GM23248 (cell line): ENCODE measurements around the gene NDUFS6. TPM values are rescaled to one million over a fixed set of nuclear protein-coding genes. Genes with fewer than 3 reads are reported as not detected.

Experiments used
- DNase-seq: peaks from one replicate; pipeline ENCODE4 v3.0.0-alpha.2; 2015
- H2AFZ ChIP-seq: fragments of 200-600 bp; sonication (generic); 2 replicates; pipeline ENCODE4 v1.6.1; 2016; ENCODE audit warnings: antibody characterized with exemption
- H3F3A ChIP-seq: fragments of 200-600 bp; sonication (generic); 2 replicates; pipeline ENCODE4 v1.6.1; 2016; ENCODE audit warnings: mild to moderate bottlenecking, antibody characterized with exemption, mixed run types; ENCODE audit not compliant: insufficient read depth
- H3K27ac ChIP-seq: fragments of 200-600 bp; sonication (generic); 2 replicates; pipeline ENCODE4 v1.5.1; 2016; ENCODE audit warnings: mild to moderate bottlenecking
- H3K27me3 ChIP-seq: fragments of 200-600 bp; sonication (generic); replicated peaks from 2 replicates; pipeline ENCODE4 v1.6.1; 2016; ENCODE audit warnings: mild to moderate bottlenecking; ENCODE audit not compliant: insufficient read depth
- H3K36me3 ChIP-seq: fragments of 200-600 bp; sonication (generic); 2 replicates; pipeline ENCODE4 v1.6.1; 2016; ENCODE audit warnings: low read depth, mild to moderate bottlenecking
- H3K4me1 ChIP-seq: fragments of 200-600 bp; sonication (generic); 2 replicates; pipeline ENCODE4 v1.6.1; 2016; ENCODE audit warnings: mild to moderate bottlenecking; ENCODE audit not compliant: insufficient read depth
- H3K4me2 ChIP-seq: fragments of 200-600 bp; sonication (generic); one replicate; pipeline ENCODE4 v1.6.1; 2016; ENCODE audit warnings: mild to moderate bottlenecking; ENCODE audit not compliant: unreplicated experiment
- H3K4me3 ChIP-seq: fragments of 200-600 bp; sonication (generic); 2 replicates; pipeline ENCODE4 v1.5.1; 2016; ENCODE audit warnings: mild to moderate bottlenecking
- H3K79me2 ChIP-seq: fragments of 200-600 bp; sonication (generic); 2 replicates; pipeline ENCODE4 v1.6.1; 2016; ENCODE audit warnings: mild to moderate bottlenecking; ENCODE audit not compliant: insufficient read depth
- H3K9ac ChIP-seq: fragments of 200-600 bp; sonication (generic); 2 replicates; pipeline ENCODE4 v1.6.1; 2016; ENCODE audit warnings: mild to moderate bottlenecking
- H3K9me2 ChIP-seq: fragments of 200-600 bp; sonication (generic); 2 replicates; pipeline ENCODE4 v1.6.1; 2016; ENCODE audit warnings: mixed run types, mild to moderate bottlenecking, moderate library complexity; ENCODE audit not compliant: insufficient read depth
- H3K9me3 ChIP-seq: fragments of 200-600 bp; sonication (generic); one replicate; pipeline ENCODE4 v1.6.1; 2017; ENCODE audit warnings: low read depth
- H4K20me1 ChIP-seq: fragments of 200-600 bp; sonication (generic); 2 replicates; pipeline ENCODE4 v1.6.0; 2016; ENCODE audit not compliant: insufficient read depth
- EZH2 ChIP-seq: fragments of 200-600 bp; sonication (generic); IDR thresholded peaks from 2 replicates; pipeline ENCODE4 v1.6.1; 2018; ENCODE audit warnings: antibody characterized with exemption, mild to moderate bottlenecking; ENCODE audit not compliant: insufficient read depth, poor library complexity, severe bottlenecking
- EZH2phosphoT487 ChIP-seq: fragments of 200-600 bp; sonication (generic); IDR thresholded peaks from 2 replicates; pipeline ENCODE4 v1.6.1; 2018; ENCODE audit warnings: antibody characterized with exemption, moderate library complexity, mild to moderate bottlenecking, low read depth; ENCODE audit not compliant: insufficient read depth
- WGBS, 2 experiments: methylation state at CpG; one replicate each; pipeline ENCODE4 v1.1.6; 2015 to 2017; ENCODE audit warnings: low lambda C conversion rate in 2 of 2, low coverage in 1 of 2; ENCODE audit errors: missing lambda C conversion rate in 2 of 2; 5-methylcytosine and 5-hydroxymethylcytosine counted together
- in situ Hi-C: fragments of 300-500 bp; cut with MboI; formaldehyde crosslinking; loops from 2 replicates; pipeline ENCODE4 v1.15.0; 2020
- polyA plus RNA-seq: library from polyadenylated mRNA; unstranded; fragments of >200 nt; fragmentation: Nextera tagmentation; extraction: Ambion mirVana; gene quantifications from 2 replicates; pipeline ENCODE4 v1.2.1, GENCODE V29; 2016
- total RNA-seq: library from RNA; depleted of rRNA; stranded (reverse); fragments of >200 nt; shearing (Covaris generic); gene quantifications from 2 replicates; pipeline ENCODE4 v1.2.3, GENCODE V29; 2014

NDUFS6 gene
- total and polyA plus RNA-seq, 2 experiments from 2014 or later = 39.6 to 106 TPM

- Histone ChIP-seq H3K27me3 (peaks cover 36% of the 10 kb centered on the region), H3F3A (no peaks in the 10 kb centered on the region), H4K20me1 (no peaks in the 10 kb centered on the region), H3K9ac (no peak overlapping the region), H3K79me2 (no peaks in the 10 kb centered on the region), H3K9me3 (no peaks in the 10 kb centered on the region), H3K4me1 (no peaks in the 10 kb centered on the region), H3K36me3 (no peaks in the 10 kb centered on the region), H3K4me3 (no peak overlapping the region), H3K4me2 (no peak overlapping the region), H2AFZ (no peak overlapping the region), H3K9me2 (no peaks in the 10 kb centered on the region), H3K27ac (no peak overlapping the region)
- in situ Hi-C loops = loop anchor here (10.0 to 25.0 kb wide), 3 partner anchors 260 to 1858 kb away; no protein-coding TSS in a partner anchor
- no peak for DNase-seq
- TF ChIP-seq EZH2 = no peak
- TF ChIP-seq EZH2phosphoT487 = no peak
- WGBS, 2 experiments = 67 to 68% methylated on average over 12 to 14 of the region's 14 CpGs
Observed at GRCh38 chr5:1754531-1755220, 46.5 kb upstream of the NDUFS6 start.

- 51 to 52% methylated on average over 14 of the region's 14 CpGs for WGBS, 2 experiments
- Histone ChIP-seq H3K36me3 (no peaks in the 10 kb centered on the region), H3K79me2 (no peaks in the 10 kb centered on the region), H3K27me3 (peaks cover 34% of the 10 kb centered on the region), H3F3A (no peaks in the 10 kb centered on the region), H3K9ac (no peak overlapping the region), H3K9me3 (no peaks in the 10 kb centered on the region), H3K27ac (no peak overlapping the region), H3K4me2 (no peak overlapping the region), H3K4me1 (no peaks in the 10 kb centered on the region), H2AFZ (no peak overlapping the region), H3K4me3 (no peak overlapping the region), H3K9me2 (no peaks in the 10 kb centered on the region), H4K20me1 (no peaks in the 10 kb centered on the region)
- in situ Hi-C loops = loop anchor here (10.0 to 25.0 kb wide), 3 partner anchors 259 to 1857 kb away; no protein-coding TSS in a partner anchor
- DNase-seq = no peak
- TF ChIP-seq EZH2phosphoT487 (no peak), EZH2 (no peak)
Observed at GRCh38 chr5:1755321-1755949, 45.8 kb upstream of the NDUFS6 start.

DNA sequence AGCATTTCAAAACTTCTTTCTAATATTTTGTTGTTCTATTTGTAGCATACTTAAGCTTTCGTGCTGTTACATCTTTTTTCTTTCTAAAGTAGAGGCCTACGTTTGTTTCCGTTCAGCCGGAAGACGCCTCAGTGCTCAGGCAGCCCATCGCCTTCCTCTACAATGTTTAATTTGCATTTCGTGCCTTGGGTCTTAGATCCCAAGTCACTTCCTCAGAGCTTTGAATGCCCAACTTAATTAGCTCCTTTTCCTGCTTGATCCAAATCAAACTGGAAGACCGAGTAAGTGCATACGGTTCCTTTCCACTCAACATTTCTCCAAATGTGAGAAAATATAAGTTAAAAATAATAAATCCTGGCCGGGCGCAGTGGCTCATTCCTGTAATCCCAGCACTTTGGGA is 44.7 kb upstream of the NDUFS6 start:
- no peak overlapping the region for H3K4me3 ChIP-seq
- TF ChIP-seq EZH2phosphoT487 = no peak
- TF ChIP-seq EZH2 = no peak
- H3K27ac ChIP-seq = no peak overlapping the region
- H3K9me3 ChIP-seq = no peaks in the 10 kb centered on the region
- H3K9ac ChIP-seq = no peak overlapping the region
- no peaks in the 10 kb centered on the region for H3K36me3 ChIP-seq
- no peak overlapping the region for H3K4me2 ChIP-seq
- DNase-seq = no peak
- H3K9me2 ChIP-seq = no peaks in the 10 kb centered on the region
- H3K27me3 ChIP-seq = peaks cover 34% of the 10 kb centered on the region
- H2AFZ ChIP-seq = no peak overlapping the region
- no peaks in the 10 kb centered on the region for H3K79me2 ChIP-seq
- H3K4me1 ChIP-seq = no peaks in the 10 kb centered on the region
- in situ Hi-C loops = loop anchor here (10.0 to 25.0 kb wide), 3 partner anchors 258 to 1856 kb away; no protein-coding TSS in a partner anchor
- H3F3A ChIP-seq = no peaks in the 10 kb centered on the region
- H4K20me1 ChIP-seq = no peaks in the 10 kb centered on the region
- 67 to 74% methylated on average over 11 of the region's 11 CpGs for WGBS, 2 experiments

GRCh38 chr5:1757511-1757910 is 43.7 kb upstream of the NDUFS6 start:
- Histone ChIP-seq H3K9ac (no peak overlapping the region), H4K20me1 (no peaks in the 10 kb centered on the region), H3K9me3 (no peaks in the 10 kb centered on the region), H3K4me3 (no peak overlapping the region), H3K4me1 (no peaks in the 10 kb centered on the region), H3K27ac (no peak overlapping the region), H3F3A (no peaks in the 10 kb centered on the region), H3K27me3 (peaks cover 32% of the 10 kb centered on the region), H2AFZ (no peak overlapping the region), H3K36me3 (no peaks in the 10 kb centered on the region), H3K4me2 (no peak overlapping the region), H3K79me2 (no peaks in the 10 kb centered on the region), H3K9me2 (no peaks in the 10 kb centered on the region)
- WGBS, 2 experiments = 35 to 40% methylated on average over 10 of the region's 10 CpGs
- no peak for TF ChIP-seq EZH2
- TF ChIP-seq EZH2phosphoT487 = no peak
- in situ Hi-C loops = loop anchor here (10.0 to 25.0 kb wide), 3 partner anchors 257 to 1855 kb away; no protein-coding TSS in a partner anchor
- DNase-seq = no peak
